ENCODE measurements around the gene HIRA. TPM values are rescaled to one million over a fixed set of nuclear protein-coding genes. Genes with fewer than 3 reads are reported as not detected.

Gene HIRA
- total RNA-seq, 1 donor from 2014 or later, result 18.1 TPM

DNA sequence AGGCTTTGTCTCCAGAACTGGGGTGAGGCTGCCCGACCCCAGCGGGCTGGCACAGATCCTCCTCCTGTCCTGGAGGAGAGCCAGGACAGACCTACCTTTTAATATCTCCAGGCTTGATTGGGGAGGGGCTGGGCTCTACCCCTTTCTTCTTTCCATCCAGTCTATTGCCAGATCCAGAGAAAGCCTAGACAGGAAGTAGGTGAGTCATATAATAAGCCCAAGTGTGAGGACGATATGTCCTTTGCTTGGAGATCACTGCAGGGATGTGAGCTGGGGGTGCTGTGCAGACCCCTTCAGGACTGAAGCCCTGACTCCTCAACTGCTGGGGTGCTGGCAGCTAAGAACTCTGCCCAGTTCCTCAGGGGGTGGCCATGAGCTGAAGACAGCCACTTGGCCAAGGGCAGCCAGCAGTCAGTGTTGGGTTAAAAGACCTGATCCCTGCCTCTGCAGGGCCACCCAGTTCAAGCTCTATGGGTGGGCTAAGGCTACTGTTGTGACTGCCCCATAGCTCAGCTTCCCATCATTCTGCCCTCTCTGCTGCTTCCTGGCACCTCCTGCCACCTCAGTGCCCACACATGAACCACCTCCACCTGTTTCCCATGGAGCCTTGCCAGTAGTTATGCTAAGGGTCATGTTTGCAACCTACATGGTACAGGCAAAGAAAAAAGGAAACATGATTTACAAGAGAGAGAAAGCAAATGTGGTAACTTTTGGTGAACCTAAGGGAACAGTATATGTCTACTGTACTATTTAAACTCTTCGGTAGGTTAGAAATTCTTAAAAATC, 24.2 kb upstream of the HIRA start:
- no peak overlapping the region for H3K4me3 ChIP-seq
- no peak for DNase-seq
- H3K27me3 ChIP-seq (ENCODE audit: low read depth), result no peaks in the 10 kb centered on the region
- H3K4me1 ChIP-seq, result no peaks in the 10 kb centered on the region
- intact Hi-C loops (cut with micrococcal nuclease), result no loop called here
- no peaks in the 10 kb centered on the region for H3K9me3 ChIP-seq (replicated peaks)
- TF ChIP-seq, protein P1, sequence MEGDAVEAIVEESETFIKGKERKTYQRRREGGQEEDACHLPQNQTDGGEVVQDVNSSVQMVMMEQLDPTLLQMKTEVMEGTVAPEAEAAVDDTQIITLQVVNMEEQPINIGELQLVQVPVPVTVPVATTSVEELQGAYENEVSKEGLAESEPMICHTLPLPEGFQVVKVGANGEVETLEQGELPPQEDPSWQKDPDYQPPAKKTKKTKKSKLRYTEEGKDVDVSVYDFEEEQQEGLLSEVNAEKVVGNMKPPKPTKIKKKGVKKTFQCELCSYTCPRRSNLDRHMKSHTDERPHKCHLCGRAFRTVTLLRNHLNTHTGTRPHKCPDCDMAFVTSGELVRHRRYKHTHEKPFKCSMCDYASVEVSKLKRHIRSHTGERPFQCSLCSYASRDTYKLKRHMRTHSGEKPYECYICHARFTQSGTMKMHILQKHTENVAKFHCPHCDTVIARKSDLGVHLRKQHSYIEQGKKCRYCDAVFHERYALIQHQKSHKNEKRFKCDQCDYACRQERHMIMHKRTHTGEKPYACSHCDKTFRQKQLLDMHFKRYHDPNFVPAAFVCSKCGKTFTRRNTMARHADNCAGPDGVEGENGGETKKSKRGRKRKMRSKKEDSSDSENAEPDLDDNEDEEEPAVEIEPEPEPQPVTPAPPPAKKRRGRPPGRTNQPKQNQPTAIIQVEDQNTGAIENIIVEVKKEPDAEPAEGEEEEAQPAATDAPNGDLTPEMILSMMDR (IDR thresholded peaks at IDR 0.05; ENCODE audit: borderline replicate concordance), result no peak
- peaks cover 90% of the 10 kb centered on the region for H3K36me3 ChIP-seq
- no peak overlapping the region for H3K27ac ChIP-seq (replicated peaks)

DNA sequence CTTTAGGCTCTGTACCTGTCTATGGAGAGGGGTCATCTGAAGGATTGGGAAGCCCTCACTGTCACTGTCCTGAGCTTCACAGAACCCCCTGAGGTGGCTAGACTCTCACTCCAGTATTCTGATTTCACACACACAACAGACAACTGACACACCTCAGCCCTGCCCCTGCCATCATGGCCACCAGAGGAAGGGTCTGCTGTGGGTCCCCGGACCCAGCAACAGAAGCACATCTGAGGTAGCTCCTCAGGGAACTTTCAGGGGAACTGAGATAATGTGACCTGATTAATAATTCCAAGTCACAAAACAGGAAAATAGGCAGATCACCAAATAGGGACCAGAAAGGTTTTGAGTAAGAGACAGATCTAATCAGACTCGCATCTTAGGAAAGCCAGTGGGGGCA, 23.5 kb upstream of the HIRA start:
- no peaks in the 10 kb centered on the region for H3K27me3 ChIP-seq (ENCODE audit: low read depth)
- peaks cover 92% of the 10 kb centered on the region for H3K36me3 ChIP-seq

DNA sequence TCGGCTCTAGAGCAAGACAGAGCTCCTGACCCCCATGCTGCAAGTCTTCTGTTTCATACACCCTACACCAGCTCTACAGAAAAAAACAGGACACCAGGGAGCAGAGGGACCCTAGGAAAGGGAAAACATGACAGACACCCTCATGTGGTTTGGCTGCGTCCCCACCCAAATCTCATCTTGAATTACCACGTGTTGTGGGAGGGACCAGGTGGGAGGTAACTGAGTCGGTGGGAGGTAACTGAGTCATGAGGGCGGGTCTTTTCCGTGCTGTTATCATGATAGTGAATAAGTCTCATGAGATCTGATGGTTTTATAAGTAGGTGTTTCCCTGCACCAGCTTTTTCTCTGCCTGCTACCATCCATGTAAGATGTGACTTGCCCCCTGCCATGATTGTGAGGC, 22.6 kb upstream of the HIRA start:
- TF ChIP-seq, protein P1 (IDR thresholded peaks at IDR 0.05; ENCODE audit: borderline replicate concordance), result no peak
- peaks cover 88% of the 10 kb centered on the region for H3K36me3 ChIP-seq
- H3K4me3 ChIP-seq, result no peak overlapping the region
- no peaks in the 10 kb centered on the region for H3K4me1 ChIP-seq
- H3K27me3 ChIP-seq (ENCODE audit: low read depth), result no peaks in the 10 kb centered on the region
- no peaks in the 10 kb centered on the region for H3K9me3 ChIP-seq (replicated peaks)
- DNase-seq, result no peak
- no peak overlapping the region for H3K27ac ChIP-seq (replicated peaks)
- intact Hi-C loops (cut with micrococcal nuclease), result no loop called here

More for the DNA sequence above, 23.5 kb upstream of the HIRA start:
- Histone ChIP-seq H3K9me3 (replicated peaks) (no peaks in the 10 kb centered on the region), H3K4me1 (no peaks in the 10 kb centered on the region), H3K4me3 (no peak overlapping the region), H3K27ac (replicated peaks) (no peak overlapping the region)
- TF ChIP-seq, protein P1 (IDR thresholded peaks at IDR 0.05; ENCODE audit: borderline replicate concordance), result no peak
- DNase-seq, result no peak
- intact Hi-C loops (cut with micrococcal nuclease), result no loop called here

DNA sequence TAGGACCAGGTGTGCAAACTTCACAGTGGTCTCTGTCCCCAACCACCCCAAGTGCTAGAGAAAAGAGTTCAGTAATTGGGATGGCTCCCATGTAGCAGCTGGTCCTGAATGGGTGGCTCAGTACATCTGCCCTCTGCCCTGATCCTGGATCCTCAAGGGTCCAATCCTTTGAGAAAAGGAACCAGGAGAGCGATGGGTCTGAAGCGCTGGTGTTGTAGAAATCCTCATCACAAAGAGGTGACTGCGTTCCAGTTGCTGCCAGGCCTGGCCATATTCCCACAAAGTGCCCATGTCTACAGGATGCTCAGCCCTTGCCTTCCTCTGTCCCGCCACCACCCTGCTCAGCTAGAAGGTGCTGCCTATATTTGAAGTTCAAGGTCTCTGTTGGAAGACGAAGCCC, 22.2 kb upstream of the HIRA start:
- no peak overlapping the region for H3K27ac ChIP-seq (replicated peaks)
- H3K9me3 ChIP-seq (replicated peaks), result no peaks in the 10 kb centered on the region
- H3K36me3 ChIP-seq, result peaks cover 85% of the 10 kb centered on the region
- no peak overlapping the region for H3K4me3 ChIP-seq
- H3K4me1 ChIP-seq, result peaks cover 2% of the 10 kb centered on the region
- H3K27me3 ChIP-seq (ENCODE audit: low read depth), result no peaks in the 10 kb centered on the region
- no peak for DNase-seq
- TF ChIP-seq, protein P1 (IDR thresholded peaks at IDR 0.05; ENCODE audit: borderline replicate concordance), result no peak
- intact Hi-C loops (cut with micrococcal nuclease), result no loop called here

DNA sequence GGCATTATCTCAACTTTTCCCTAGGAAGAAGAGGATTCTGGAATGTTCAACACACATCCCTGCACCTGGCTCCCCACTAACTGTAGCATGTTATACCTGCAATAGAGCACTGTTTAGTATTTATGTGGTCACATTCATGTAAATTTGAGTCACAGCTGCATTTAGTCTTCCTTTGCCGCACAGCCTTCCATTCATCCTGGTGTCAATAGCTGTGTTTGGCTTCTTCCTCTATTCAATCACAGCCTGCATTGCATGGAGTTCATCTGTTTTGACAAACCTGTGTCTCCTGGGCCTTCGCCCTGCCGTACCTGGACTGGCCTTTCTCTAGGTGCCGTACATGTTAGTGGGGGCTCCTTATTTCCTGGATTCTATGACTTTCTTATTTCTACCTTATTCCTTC, 20.0 kb upstream of the HIRA start:
- DNase-seq, result no peak
- H3K27ac ChIP-seq (replicated peaks), result no peak overlapping the region
- intact Hi-C loops (cut with micrococcal nuclease), result no loop called here
- peaks cover 21% of the 10 kb centered on the region for H3K4me1 ChIP-seq
- no peak overlapping the region for H3K4me3 ChIP-seq
- H3K9me3 ChIP-seq (replicated peaks), result no peaks in the 10 kb centered on the region
- TF ChIP-seq, protein P1 (IDR thresholded peaks at IDR 0.05; ENCODE audit: borderline replicate concordance), result no peak
- no peaks in the 10 kb centered on the region for H3K27me3 ChIP-seq (ENCODE audit: low read depth)
- H3K36me3 ChIP-seq, result peaks cover 63% of the 10 kb centered on the region

Data from left ventricle myocardium inferior (tissue), 1 donor.